Activated CD4-positive, CD25-positive, alpha-beta regulatory T cell treated with anti-CD3 and anti-CD28 coated beads, Interleukin-2, amount 50 U/mL, for 16 hours (primary cell): ENCODE results near the gene CCDC61.

Source experiments
- DNase-seq: peaks from one replicate; pipeline ENCODE4 v3.0.0-alpha.2; 2020; ENCODE audit warnings: low read depth, low spot score

The CCDC61 gene, protein sequence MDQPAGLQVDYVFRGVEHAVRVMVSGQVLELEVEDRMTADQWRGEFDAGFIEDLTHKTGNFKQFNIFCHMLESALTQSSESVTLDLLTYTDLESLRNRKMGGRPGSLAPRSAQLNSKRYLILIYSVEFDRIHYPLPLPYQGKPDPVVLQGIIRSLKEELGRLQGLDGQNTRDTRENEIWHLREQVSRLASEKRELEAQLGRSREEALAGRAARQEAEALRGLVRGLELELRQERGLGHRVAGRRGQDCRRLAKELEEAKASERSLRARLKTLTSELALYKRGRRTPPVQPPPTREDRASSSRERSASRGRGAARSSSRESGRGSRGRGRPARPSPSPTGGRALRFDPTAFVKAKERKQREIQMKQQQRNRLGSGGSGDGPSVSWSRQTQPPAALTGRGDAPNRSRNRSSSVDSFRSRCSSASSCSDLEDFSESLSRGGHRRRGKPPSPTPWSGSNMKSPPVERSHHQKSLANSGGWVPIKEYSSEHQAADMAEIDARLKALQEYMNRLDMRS

DNA sequence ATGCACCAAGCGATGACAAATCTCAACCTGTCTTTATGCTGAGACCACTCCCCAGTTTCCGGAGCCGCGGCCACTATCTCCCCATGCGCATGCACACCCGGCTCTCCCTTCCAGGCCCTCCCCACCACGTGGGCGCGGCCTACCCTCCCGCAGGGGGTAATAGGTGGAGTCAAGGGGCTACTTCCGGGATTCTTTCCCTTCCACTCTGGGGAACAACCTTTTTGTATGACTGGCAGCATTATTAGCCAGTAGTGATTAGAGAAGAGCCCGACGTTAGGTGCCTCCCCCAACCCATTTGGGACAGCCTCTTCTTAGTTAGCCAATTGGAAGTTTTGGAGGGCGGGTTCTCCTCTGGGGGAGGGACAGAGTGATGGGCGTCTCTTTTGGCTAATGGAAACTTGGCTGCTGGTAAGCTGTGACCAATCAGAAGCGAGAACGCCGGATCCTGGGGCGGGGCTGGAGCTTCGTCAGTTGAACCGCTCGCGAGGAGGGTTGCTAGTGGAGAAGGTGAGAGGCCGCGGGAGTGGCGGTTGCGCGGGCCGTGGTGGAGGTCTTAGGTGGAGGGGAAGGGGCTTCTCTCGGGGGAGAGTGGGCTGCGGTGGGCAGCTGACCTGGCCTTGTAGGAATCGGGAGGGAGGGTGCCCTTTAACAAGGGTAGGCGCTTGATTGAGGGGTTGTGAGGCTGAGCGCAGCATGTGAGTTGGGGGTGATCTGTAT lies at the start of gene CCDC61:
TSS of gene CCDC61 (plus strand) at position 470 of the 717 bp plus-strand sequence. CDS start 7,552 bp downstream, outside the sequence.
- DNase-seq = peak; percentile 93

DNA sequence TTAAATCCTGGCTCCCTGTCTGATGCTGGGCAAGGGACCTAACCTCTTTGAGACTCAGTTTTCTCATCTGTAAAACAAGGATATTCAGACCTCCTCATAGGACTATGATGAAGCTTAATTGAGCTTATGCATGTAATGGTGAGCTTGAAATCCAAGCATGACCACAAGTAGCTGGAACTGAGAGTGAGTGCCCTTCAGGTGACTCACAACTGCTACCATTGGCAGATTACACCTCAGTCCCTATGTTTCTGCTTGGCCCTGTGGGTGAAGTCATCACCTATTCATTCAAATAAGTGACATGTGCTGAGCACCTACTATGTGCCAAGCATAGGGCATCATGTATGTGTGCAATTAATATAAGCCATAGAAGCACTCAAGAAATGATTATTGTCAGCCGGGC lies 47.3 kb upstream of the CCDC61 start:
- DNase-seq = no peak

DNA sequence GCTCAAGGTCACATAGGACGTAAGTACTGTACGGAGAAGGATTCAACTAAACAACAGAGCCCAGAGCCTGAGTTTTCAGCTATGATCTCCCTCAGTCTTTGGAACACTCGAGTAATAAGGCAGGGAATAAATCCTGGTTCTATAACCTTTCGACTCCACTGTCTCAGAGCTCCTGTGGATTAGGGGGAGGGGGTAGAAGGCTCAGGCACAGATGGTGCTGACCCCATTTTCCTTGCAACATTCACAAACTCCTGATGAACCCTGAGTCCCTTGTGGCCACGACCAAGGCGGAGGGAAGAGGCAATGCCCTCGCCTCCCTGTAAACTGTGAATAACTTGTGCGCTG lies 43.0 kb upstream of the CCDC61 start:
- no peak for DNase-seq

DNA sequence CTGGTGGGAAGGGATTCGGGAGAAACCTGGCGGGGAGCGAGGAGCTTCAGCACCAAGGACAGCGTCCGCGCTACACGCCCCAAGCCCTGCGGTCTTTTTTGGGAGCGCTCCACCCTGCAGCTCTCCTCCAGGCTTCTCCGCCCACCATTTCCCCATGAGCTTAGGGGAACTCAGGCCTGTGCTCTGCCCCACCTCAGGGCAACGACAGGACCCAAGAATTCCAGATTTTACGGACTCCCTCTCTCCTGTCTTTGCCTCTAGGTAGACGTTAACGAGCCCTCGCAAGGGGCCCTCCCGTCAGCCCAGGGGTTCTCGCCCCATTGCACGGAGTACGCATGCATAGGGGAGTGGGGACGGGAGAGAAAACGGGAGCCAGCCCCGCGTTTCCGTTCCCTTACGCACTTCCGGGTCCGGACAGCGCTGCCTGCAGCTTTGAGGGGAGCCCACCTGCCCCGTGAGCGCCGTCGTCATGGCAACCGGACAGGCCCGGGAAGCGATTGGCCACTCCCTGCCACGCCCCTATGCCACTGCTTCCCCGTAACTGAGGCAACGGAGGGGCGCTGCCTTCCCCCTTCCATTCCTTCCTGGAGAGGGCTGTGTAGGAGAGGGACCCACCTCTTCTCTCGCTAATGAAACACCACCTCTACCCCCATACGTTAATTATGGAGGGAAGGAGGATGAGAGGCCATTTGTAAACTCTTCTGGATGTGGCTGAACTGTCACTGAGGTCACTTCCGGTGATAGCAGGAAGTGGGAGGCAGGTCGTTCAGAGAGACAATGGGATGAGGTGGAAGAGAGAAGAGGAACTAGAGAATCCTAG lies 42.4 kb upstream of the CCDC61 start:
- no peak for DNase-seq

DNA sequence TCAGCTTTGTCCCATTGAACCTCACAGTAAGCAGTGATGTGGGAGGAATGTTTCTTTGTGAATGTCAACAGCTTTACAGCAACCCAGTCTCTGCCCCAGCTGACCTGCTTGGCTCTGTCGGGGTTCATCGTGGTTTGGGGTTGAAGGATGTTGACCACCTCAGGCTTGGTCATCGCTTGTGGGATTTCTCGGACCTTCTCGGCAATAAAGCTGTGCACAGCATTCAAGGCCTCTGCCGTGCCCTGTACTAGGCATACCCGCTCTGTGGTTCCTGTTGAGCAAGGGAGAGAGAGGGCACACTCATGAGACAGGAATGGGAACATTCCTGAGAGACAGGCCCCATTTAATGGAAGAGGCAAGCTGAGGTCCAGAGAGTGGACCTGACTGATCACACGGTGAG lies 41.6 kb upstream of the CCDC61 start:
- DNase-seq = no peak

DNA sequence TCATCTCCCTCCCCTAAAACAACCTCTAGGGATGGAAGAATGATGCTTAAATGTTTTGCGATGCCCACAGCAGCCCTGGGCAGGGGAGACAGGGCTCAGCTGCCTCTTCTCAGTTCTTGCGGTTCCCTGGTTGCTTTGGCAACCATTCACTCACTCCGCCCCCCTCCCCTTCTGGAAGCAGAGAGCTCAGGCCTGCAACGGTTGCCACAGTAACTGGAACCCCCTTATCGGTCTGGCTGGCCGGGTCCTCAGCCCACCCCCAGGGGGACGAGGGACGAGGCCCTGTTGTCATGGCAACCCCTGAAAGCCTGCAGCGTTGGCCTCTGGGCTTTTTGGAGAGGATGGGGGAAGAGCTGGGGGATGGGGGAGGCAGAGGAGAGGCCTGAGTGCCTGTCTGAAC lies 41.1 kb upstream of the CCDC61 start:
- no peak for DNase-seq

DNA sequence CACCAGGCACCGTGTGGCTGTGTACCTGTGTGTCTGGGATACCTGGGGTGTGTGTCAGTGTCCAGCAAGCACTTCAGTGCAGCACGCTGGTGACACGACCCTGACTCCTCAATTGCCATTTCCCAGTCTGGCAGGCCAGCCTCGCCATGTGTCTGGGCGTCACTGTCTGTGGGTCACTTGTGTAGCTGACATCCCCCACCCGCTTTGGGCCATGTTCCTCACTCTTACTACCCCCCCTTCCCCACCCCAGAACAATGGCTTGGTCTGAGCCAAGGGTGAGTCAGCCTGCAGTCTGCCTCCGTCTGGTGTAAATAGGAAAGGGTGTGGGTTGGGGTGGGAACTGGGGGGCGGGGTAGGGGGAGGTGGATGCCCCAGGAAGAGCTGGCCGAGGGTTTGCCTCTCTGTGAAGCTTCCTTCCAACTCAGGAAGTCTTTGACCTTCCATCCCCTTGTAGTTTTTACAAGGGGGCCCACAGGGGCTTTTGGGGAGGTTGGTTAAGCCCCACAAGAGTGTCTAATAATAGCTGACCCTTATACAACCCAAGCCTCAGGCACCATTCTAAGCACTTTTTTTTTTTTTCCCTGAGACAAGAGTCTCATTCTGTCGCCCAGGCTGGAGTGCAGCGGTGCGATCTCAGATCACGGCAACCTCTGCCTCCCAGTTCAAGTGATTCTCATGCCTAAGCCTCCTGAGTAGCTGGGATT lies 39.2 kb upstream of the CCDC61 start:
- no peak for DNase-seq

DNA sequence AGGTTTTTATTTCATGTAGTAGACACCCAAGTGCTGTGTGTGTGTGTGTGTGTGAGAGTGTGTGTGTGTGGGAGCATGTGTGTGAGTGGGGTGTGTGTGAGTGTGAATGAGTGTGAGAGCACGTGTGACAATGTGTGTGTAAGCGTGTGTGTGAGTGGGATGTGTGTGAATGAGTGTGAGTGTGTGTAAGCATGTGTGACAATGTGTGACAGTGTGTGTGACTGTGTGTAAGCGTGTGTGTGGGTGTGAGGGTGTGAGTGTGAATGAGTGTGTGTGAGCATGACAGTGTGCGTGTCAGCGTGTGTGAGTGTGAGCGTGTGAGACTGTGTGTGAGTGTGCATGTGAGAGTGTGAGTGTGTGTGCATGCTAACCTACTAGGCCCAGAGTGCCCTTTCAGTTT lies 36.9 kb upstream of the CCDC61 start:
- no peak for DNase-seq

DNA sequence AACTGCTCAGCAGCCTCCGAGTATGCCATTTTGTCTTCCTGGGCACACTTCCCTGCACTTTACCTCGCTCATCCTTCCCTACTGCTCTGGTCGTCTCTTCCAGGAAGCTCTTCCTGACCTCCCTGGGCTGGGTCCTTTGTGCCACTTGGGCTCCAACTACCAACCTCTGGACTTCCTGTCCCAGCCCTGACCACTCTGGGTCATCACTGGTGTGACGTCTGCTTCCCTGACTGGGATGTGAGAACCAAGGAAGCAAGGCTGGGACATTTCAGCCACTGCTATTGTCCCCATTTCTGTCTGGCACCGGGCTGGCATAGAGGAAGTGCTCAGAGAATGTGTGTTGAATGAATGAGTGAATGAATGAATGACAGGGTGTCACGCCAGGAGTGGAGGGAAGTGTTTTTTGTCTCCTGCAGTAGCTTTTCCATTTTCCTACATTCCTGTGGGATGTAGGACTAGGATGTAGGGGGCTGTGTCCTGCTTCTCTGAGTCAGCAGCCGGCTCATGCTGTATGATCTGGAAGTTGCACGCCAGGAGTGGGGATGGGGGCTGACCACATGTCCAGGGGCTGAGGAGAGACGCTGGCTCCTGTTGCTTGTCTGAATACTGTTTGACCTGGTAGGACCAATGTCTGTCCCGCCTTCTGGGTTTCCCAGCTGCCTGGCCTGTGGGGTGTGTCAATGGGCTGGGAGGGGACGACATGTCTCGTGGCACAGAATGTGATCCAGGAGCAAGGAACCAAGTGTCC lies 36.3 kb upstream of the CCDC61 start:
- DNase-seq = no peak

DNA sequence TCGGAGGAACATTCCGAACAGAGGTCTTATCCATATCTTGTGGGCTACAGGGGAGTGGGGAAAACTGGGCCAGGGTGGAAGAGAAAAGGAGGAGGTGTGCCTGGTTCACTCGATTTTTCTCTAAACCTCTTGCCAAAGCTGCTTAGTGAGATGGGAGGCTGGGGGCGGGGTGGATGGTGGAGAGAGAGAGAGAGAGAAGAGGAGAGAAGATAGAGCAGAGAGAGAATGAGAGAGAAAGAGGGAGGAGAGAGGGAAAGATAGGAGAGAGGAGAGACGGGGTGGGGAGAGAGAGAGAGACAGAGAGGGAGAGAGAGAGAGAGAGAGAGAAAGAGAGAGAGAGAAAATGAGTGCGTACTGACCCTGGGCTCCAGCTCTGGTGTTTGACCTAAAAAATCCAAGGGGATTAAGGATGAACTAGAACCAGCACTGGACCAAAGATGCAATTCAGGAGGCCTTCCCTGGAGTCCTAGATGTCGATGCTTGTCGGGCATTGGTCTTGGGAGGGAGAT lies 35.7 kb upstream of the CCDC61 start:
- DNase-seq = no peak

DNA sequence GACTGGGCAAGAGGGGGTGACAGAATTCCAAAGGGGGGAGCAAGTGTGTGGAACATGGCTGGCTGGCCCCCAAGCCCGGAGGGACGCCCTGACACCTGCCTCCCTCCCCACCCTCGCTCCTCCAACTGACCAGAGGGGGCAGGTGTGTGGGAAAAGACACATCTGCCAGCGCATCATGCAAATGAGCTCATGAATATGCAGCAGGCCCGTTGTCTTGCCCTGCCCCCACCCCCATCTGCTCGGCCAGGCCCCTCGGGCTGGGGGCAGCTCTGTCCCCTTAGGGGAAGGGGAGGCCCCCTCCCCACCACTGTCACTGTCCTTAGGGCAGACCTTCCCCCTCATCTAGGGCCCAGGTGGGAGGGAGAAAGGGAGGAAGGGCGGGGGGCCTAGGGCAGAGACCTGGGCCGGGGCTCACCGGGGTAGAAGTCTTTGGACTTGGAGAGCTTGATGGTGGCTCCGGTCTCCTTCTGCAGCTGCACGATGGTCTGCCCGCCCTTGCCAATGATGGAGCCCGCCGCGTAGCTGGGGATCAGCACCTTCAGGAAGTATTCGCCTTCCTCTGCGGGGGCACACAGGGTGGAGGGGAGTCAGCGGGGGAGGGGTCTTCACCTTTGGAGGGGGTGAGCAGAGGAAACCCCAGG lies 34.6 kb upstream of the CCDC61 start:
- DNase-seq = no peak

DNA sequence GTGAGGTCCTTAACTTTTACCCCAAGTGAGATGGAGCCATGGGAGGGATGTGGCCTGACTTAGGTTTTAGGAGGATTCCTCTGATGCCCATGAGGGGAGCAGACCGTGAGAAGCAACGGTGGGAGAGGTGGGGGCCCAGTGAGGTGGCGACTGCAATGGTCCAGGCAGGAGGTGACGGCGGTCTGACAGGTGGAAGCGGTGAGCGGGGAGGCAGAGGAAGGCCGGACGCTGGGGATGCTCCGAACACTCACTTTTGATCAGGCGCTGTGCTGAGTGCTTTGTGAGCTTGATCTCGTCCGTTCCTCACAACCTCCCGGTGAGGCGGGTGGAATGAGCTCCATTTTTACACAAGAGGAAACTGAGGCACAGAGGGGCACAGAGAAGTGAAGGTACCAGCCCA lies 33.2 kb upstream of the CCDC61 start:
- DNase-seq = no peak

DNA sequence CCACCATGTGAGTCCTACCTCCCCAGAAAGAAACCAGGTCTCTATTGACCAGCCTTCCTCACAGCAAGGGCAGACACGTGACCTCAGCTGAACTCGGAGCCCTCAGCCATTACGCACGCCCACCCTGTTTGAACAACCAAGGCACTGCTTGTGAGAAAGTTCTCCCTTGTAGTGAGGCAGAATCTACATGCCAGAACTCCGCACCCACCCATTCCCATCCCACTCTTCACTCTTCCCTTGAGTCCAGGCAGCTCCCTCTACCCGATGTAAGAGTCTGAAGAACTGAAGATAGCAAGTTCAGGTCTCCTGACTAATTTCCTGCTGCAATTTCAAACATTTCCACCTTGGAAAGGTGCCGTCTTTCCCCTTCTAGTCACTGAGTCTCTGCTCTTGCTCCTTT lies 28.0 kb upstream of the CCDC61 start:
- no peak for DNase-seq

DNA sequence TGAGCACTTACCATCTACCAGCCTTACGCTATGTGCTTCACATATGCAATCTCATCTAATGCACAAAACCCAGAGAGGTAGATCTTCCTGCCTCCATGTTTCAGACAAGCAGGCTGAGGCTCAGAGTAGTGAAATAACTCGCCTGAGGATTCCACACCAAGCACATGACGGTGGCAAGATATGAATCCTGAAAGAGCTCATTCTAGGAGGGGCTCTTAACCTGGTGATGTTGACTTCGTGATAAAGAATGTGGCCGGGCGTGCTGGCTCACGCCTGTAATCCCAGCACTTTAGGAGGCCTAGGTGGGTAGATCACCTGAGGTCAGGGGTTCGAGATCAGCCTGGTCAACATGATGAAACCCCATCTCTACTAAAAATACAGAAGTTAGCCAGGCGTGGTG lies 26.6 kb upstream of the CCDC61 start:
- DNase-seq = no peak

DNA sequence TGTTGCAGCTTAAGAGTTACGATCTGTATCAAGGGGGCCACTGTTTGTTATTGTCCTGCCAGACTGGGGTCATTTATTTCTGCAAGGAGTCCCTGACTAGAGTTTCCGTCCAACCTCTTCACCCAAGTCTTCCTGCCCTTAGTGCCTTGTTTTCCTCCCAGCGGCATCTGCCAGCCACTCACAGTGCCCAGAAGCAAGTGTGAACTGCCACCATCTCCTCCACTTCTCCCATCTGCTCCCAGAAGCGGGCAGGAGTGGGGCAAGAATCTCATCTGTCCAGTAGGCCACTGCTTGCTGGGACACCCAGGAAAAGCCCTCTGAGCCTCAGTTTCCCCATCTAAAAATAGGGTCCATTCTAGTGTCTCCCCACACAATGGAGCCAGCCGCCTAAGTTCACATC lies 25.6 kb upstream of the CCDC61 start:
- DNase-seq = no peak

DNA sequence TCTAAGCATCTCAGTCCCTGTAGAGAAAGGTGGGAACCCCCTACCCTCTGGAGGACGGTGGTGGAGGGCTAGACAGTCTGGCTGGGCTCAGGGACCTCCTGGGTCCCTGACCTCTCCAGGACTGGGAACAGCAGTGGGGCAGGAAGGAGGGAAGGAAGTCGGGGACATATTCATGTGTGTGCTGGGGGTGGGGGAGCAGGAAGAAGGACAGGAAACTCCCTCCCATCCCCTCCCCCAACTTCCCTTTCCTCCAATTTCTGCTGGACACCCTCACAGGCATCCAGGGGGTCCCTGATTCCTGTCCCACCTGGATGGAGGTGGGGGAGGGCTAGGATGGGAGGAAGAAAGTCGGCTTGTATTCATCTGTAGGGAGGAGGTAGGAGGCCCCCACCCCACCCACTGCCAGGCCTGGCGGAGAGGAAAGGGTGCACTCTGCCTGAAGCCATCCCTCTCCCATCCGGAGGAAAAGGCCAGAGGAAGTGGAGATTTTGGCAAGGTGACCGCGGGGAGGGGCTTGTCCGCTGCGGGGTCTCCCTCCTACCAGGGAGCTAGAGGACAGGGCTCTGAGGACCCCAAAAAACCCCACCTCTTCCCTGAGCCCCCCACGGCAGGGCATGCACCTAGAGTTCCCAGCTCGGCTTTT lies 23.9 kb upstream of the CCDC61 start:
- no peak for DNase-seq

DNA sequence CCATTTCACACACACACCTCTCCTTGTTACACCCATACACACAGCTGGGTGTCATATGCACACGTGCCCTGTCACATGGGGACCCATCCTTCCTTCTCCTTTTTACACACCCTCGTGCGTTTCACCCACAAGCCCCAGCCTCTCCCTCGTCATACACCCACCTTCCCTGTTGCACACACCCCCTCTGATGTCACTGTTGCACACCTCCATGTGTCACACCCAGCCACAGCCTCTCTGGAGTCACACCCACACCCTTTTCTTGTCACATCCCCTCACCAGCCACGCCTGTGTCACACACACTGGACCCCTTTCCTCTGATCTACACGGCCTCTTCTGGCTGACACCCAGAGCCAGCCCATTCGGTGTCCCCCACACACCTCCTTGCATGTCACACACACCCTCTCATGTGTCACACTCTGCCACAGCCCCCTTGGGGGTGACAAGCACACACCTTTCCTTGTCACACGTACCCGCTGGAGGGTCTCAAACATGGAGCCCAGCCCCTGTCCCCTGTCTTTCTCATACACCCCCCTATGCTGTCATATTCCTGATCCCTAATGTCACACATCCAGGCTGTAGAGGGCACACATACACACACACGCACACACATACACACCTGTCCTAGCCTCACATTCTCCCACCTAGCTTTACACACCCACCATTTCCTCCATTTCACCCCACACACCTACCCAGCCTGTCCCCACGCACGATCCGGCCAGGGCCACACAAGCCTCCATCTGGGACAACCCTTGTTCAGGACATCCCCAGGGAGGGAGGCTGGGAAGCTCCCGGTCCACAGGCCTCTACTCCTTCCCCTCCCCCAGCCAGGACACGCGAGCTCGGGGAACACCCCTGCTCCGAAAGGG lies 23.0 kb upstream of the CCDC61 start:
- DNase-seq = no peak

DNA sequence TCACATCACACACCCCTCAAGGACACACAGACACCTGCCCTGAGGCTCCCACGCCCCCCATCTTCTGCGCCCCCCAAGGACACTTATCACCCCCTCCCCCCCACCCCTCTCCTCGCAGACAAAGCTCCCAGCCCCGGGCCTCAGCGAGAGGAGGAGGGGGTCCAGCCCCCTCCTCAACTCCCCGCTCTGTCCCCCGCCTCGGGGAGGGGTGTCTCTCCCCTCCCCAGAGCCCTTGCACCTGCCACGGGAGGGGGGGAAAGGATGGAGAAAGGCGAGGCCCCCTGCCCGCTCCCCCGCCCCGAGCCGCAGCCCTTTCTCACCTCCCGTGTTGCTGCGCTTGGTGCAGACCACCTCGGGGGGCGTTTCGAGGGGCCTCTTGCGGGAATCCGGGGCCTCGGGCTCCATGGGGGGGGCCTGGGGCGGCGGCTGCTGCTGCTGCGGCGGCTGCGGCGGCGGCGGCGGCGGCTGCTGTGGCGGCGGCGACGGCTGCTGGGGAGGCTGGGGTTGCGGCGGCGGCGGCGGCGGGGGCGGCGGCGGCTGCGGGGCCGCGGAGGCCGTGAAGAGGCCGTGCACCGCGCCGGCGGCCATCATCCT lies 22.2 kb upstream of the CCDC61 start:
- DNase-seq = no peak
